ENCODE data around the gene LRRC7. TPM values are rescaled to one million over a fixed set of nuclear protein-coding genes. Genes with fewer than 3 reads are reported as not detected.
"Not testable (repeated sequence)": the region's sequence is repeated elsewhere in the genome, so short reads cannot be mapped to it uniquely, and the experiment has no call there.

LRRC7 gene
- total RNA-seq, 2 experiments from 2014 or later: not detected

DNA sequence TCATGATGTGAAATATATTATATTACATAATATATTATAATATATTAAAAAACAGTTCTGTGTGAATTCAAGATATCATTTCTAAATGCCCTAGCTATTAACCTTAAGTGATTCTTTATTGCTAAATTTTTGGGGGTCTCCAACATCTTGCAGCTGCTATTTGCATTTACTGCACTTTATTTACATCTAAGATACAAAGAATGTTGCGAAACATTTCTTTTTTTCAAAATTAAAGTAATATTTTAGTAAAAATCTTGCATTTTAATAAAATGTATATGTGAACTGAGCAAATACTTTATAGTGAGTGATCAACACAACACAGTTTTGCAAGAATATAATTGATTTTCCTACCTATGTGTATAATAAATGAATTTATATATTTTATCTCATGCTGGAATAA lies 456.6 kb downstream of the LRRC7 start:
- DNase-seq: no peak
- POLR2A ChIA-PET: no interaction called here
- H3K36me3 Mint-ChIP-seq: no peaks in the 10 kb centered on the region
- H3K27me3 Mint-ChIP-seq: no peaks in the 10 kb centered on the region
- intact Hi-C loops (cut with micrococcal nuclease): no loop called here
- no peaks in the 10 kb centered on the region for H3K4me1 Mint-ChIP-seq (ENCODE audit: low read depth)
- CTCF ChIA-PET: no interaction called here
- H3K4me3 Mint-ChIP-seq: no peak overlapping the region
- no peak overlapping the region for H3K27ac Mint-ChIP-seq
- H3K9me3 Mint-ChIP-seq: no peaks in the 10 kb centered on the region

DNA sequence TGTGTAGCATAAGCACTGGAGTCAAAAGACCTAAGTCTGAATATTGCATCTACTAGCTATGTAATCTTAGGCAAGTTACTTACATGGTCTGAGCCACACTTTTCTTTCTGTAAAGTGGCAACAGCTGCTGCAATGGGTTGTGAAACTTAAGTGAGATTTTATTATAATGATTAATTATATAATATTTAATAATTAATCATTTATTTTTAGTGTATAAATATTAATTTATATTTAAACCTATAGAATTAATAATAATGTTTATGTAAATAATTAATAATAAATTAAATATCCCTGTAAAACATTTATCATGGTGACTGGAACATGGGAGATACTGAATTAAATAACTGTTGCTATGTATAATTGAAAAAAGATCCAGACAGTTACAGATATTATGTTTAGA lies 457.3 kb downstream of the LRRC7 start:
- POLR2A ChIA-PET: no interaction called here
- DNase-seq: no peak
- CTCF ChIA-PET: interaction anchor here (0.7 kb wide), 1 partner anchor 1843 kb away, joined by 5 read pairs; no protein-coding TSS in a partner anchor
- intact Hi-C loops (cut with micrococcal nuclease): no loop called here
- H3K4me1 Mint-ChIP-seq (ENCODE audit: low read depth): no peaks in the 10 kb centered on the region
- no peak overlapping the region for H3K27ac Mint-ChIP-seq
- no peaks in the 10 kb centered on the region for H3K36me3 Mint-ChIP-seq
- H3K9me3 Mint-ChIP-seq: no peaks in the 10 kb centered on the region
- H3K27me3 Mint-ChIP-seq: no peaks in the 10 kb centered on the region
- no peak overlapping the region for H3K4me3 Mint-ChIP-seq

DNA sequence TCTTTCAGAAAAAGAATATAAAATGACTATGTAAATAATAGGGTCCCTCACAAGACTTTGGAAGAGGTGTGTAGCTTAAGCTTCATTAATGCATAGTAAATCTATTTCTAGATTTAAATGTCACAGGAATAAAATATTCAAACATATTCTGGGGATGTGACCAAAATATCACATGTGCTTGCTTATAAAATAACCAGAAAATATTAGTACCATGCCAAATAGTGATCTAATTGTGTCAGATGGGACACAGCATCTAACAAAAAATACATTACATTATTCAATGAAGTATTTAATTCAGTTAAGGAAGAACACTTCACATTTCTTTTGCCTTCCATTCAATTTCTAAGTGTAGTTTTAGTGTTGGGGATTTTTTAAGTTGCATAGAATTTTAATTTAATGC lies 458.1 kb downstream of the LRRC7 start:
- Mint-ChIP-seq H3K27me3 (no peaks in the 10 kb centered on the region), H3K27ac (no peak overlapping the region), H3K4me1 (ENCODE audit: low read depth) (no peaks in the 10 kb centered on the region), H3K4me3 (no peak overlapping the region), H3K9me3 (no peaks in the 10 kb centered on the region), H3K36me3 (no peaks in the 10 kb centered on the region)
- CTCF ChIA-PET: interaction anchor here (0.7 kb wide), 1 partner anchor 1842 kb away, joined by 5 read pairs; no protein-coding TSS in a partner anchor
- DNase-seq: no peak
- POLR2A ChIA-PET: no interaction called here
- intact Hi-C loops (cut with micrococcal nuclease): no loop called here

DNA sequence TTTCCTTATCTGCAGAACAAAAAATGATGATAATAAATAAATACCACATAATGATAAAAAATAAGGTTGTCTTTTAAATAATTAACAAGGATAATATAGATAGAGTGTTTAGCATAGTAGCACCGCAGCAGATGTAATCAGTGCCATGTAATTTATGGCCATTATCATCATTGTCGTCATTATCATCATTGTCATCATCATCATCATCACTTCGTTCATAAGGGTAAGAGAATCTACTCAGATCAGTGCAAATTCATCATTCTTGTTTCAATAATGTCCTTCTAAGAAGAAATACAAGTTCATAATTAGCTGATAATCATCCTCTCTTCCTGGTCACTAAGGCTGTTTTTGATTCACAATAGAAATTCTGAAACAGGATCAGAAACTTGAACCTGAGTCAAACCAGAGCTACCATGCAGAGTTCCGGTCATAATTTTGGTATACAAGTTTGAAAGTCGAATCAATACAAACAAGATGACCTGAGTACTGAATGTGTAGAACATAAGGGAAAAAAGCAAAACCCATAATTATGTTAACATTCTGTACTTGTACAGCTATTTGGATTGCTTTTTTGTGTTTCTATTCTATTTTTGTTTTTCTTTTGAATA lies 465.6 kb downstream of the LRRC7 start:
- H3K4me1 Mint-ChIP-seq (ENCODE audit: low read depth): no peaks in the 10 kb centered on the region
- H3K36me3 Mint-ChIP-seq: no peaks in the 10 kb centered on the region
- POLR2A ChIA-PET: no interaction called here
- no peaks in the 10 kb centered on the region for H3K27me3 Mint-ChIP-seq
- H3K27ac Mint-ChIP-seq: no peak overlapping the region
- H3K9me3 Mint-ChIP-seq: no peaks in the 10 kb centered on the region
- intact Hi-C loops (cut with micrococcal nuclease): no loop called here
- CTCF ChIA-PET: no interaction called here
- DNase-seq: no peak
- no peak overlapping the region for H3K4me3 Mint-ChIP-seq

DNA sequence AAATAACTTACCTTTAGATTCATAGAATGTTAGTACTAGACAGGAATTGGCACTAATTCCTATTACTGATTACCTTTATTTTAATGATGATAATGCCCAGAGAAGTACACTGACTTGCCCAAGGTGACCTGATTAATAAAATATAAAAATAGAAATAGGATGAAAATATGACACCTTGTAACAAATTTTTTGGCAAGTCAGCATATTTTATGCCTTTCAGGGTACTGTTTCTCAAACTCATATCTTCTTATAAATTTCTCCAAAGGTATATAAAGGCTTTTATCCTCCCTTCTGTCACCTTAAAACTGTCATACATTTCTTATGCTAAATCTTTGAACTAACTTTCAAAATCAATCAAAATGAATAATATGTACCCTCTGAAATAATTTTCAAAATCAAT lies 466.2 kb downstream of the LRRC7 start:
- intact Hi-C loops (cut with micrococcal nuclease): no loop called here
- POLR2A ChIA-PET: no interaction called here
- Mint-ChIP-seq H3K4me3 (no peak overlapping the region), H3K36me3 (no peaks in the 10 kb centered on the region), H3K27me3 (no peaks in the 10 kb centered on the region), H3K9me3 (no peaks in the 10 kb centered on the region), H3K27ac (no peak overlapping the region), H3K4me1 (ENCODE audit: low read depth) (no peaks in the 10 kb centered on the region)
- CTCF ChIA-PET: no interaction called here
- DNase-seq: no peak

DNA sequence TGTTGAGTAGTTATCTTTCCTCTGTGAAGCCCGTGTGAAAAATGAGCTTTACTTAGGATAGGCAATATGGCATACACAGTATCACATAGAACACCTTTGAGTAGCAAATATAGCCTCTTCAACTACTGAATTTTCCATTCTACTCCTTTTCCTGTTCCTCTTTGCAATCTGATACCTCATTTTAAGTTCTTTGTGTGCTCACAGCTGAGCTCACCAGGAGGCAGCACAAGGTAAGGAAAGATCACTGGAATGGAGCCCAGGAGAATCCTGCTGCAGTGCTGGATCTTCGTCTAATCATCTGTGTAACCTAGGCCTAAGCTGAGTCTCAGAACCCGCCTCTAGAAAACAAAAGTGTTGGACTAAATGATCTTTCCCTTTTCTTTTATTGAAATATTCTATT lies 466.7 kb downstream of the LRRC7 start:
- no peaks in the 10 kb centered on the region for H3K4me1 Mint-ChIP-seq (ENCODE audit: low read depth)

DNA sequence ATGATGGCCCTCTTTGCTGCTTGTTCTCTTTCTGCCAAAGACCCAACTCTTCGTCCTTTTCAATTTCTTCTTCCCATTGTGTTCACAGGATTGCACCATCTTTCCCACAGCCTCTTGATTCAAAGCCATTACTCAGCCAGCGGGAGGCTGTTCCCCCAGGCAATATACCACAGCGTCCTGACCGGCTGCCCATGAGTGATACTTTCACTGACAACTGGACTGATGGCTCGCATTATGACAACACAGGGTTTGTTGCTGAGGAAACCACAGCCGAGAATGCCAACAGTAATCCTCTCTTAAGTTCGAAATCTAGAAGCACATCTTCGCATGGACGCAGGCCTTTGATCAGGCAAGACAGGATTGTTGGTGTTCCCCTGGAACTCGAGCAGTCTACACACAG lies 470.3 kb downstream of the LRRC7 start:
- H3K4me3 Mint-ChIP-seq: no peak overlapping the region
- H3K36me3 Mint-ChIP-seq: no peaks in the 10 kb centered on the region
- intact Hi-C loops (cut with micrococcal nuclease): no loop called here
- H3K27ac Mint-ChIP-seq: no peak overlapping the region
- POLR2A ChIA-PET: no interaction called here
- CTCF ChIA-PET: no interaction called here
- no peak for DNase-seq
- no peaks in the 10 kb centered on the region for H3K27me3 Mint-ChIP-seq
- H3K4me1 Mint-ChIP-seq (ENCODE audit: low read depth): no peaks in the 10 kb centered on the region
- no peaks in the 10 kb centered on the region for H3K9me3 Mint-ChIP-seq

More for the DNA sequence above, 466.7 kb downstream of the LRRC7 start:
- H3K9me3 Mint-ChIP-seq: no peaks in the 10 kb centered on the region
- H3K27me3 Mint-ChIP-seq: no peaks in the 10 kb centered on the region
- no peak overlapping the region for H3K4me3 Mint-ChIP-seq
- no peak for DNase-seq
- intact Hi-C loops (cut with micrococcal nuclease): no loop called here
- ChIA-PET POLR2A (no interaction called here), CTCF (no interaction called here)
- no peaks in the 10 kb centered on the region for H3K36me3 Mint-ChIP-seq
- H3K27ac Mint-ChIP-seq: no peak overlapping the region

DNA sequence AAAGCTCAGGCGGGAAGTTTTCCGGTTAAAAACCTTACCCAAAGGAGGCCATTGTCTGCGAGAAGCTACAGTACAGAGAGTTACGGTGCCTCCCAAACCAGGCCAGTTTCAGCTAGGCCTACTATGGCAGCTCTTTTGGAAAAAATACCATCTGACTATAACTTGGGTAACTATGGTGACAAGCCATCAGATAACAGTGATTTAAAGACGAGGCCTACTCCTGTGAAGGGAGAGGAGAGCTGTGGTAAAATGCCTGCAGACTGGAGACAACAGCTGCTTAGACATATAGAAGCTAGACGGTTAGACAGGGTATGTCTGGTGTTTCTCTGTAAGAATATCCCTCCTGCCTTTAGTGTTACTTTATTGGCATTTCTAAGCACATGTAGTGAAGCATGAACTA lies 471.8 kb downstream of the LRRC7 start:
- Mint-ChIP-seq H3K36me3 (no peaks in the 10 kb centered on the region), H3K9me3 (no peaks in the 10 kb centered on the region), H3K27ac (no peak overlapping the region), H3K4me3 (no peak overlapping the region), H3K27me3 (no peaks in the 10 kb centered on the region), H3K4me1 (ENCODE audit: low read depth) (no peaks in the 10 kb centered on the region)
- ChIA-PET POLR2A (no interaction called here), CTCF (no interaction called here)
- DNase-seq: no peak
- intact Hi-C loops (cut with micrococcal nuclease): no loop called here

DNA sequence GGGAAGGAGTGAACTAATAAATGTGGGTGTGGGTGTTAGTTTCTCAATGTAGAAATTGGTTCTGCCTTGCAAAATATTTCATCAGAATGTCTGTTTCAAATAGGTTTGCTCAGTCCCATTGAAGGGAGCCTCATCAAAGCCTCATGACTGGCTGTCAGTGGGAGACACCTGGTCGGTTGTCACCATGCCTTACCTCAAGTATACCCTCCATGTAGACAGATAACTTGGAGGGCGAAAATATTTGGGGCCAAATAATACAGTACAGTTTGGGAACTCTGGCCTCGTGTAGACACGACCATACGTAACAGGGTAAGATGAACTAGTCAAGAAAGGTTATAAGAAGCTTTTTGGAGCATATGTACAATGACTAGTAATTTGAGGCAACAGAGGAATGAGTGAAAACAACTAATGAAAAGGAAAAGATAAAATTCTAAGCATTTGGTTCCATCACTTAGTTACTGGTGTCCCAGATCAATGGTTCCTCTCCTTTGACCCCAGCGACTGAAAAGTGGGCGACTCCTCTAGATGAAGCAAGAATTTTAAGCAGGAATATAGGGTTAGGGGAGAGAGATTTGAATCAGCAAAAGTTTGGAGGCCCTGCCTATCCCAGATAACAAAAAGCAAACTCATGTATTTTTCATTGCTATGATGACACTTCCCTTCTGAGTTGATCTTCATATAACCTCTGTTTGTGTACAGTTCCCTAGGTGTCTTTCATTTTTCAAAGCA lies 473.8 kb downstream of the LRRC7 start:
- no peaks in the 10 kb centered on the region for H3K27me3 Mint-ChIP-seq
- H3K4me3 Mint-ChIP-seq: no peak overlapping the region
- ChIA-PET POLR2A (no interaction called here), CTCF (no interaction called here)
- no peaks in the 10 kb centered on the region for H3K4me1 Mint-ChIP-seq (ENCODE audit: low read depth)
- DNase-seq: no peak
- no peak overlapping the region for H3K27ac Mint-ChIP-seq
- H3K36me3 Mint-ChIP-seq: no peaks in the 10 kb centered on the region
- H3K9me3 Mint-ChIP-seq: no peaks in the 10 kb centered on the region
- intact Hi-C loops (cut with micrococcal nuclease): no loop called here

DNA sequence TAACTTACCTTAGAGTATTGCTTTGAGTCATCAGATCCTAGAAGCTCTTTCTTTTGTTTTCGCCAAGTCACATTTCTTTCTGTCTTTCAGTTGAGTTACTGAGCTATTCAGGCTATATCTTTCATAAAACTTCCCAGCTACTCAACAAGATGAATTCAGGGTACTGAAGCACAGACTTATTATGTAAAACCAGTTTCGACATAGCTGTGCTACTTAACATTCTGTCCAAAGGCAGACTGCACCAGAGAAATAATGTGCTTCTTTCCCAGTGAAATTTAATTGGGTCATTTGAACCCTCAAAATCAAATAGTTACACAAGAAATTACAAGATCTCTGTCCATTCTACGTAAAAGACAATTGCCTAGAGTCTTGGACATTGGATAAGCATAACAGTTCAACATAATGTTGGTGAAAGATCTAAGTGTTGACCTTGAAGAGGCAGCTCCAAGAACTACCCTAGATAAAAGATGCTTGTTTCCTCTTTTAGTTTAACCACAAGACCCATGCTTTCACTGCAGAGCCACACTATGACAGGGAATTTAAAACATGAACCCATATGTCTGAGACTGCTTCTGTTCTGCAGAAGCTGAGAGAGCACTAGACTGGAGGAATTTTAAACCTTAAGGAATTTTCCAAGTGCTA lies 474.5 kb downstream of the LRRC7 start:
- CTCF ChIA-PET: interaction anchor here (0.6 kb wide), 1 partner anchor 60 kb away, joined by 4 read pairs; no protein-coding TSS in a partner anchor

DNA sequence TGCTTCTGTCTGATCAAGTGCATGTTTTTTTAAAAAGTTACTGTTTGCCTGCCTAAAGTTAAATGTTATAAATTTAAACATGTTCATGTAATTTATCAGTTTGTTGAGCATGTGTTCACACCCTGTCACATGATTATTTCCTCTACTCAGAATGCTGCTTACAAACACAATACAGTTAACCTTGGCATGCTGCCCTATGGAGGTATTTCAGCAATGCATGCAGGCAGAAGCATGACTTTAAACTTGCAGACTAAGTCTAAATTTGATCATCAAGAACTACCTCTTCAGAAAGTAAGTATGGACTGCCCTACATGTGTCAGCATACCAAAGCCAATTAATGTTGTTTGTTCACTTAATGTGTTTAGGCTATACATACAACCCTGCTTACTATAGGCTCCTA lies 476.1 kb downstream of the LRRC7 start:
- Mint-ChIP-seq H3K9me3 (no peaks in the 10 kb centered on the region), H3K36me3 (no peaks in the 10 kb centered on the region), H3K4me1 (ENCODE audit: low read depth) (no peaks in the 10 kb centered on the region), H3K27me3 (no peaks in the 10 kb centered on the region), H3K27ac (no peak overlapping the region), H3K4me3 (no peak overlapping the region)
- intact Hi-C loops (cut with micrococcal nuclease): no loop called here
- DNase-seq: no peak
- CTCF ChIA-PET: no interaction called here
- POLR2A ChIA-PET: no interaction called here

More for the DNA sequence above, 474.5 kb downstream of the LRRC7 start:
- Mint-ChIP-seq H3K4me1 (ENCODE audit: low read depth) (no peaks in the 10 kb centered on the region), H3K27ac (no peak overlapping the region), H3K36me3 (no peaks in the 10 kb centered on the region), H3K27me3 (no peaks in the 10 kb centered on the region), H3K4me3 (no peak overlapping the region), H3K9me3 (no peaks in the 10 kb centered on the region)
- POLR2A ChIA-PET: no interaction called here
- no peak for DNase-seq
- intact Hi-C loops (cut with micrococcal nuclease): no loop called here

DNA sequence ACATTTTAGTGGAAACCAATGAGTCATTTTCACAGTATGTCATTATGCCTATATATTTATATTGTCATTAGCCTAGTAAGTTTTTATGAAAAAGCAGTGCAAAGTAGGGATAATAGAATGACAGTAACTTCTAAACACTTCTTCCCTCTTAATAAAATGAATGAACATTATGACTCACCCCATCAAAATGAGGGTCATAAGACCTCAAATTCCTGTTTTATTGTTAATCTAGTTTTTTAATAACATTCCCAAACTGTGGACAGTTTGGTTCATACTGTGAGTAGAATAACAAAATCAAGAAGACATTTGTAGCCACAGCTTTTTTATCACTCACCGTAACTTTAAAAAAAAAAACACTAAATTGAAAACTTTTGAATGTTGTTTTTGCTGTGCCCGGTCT lies 477.1 kb downstream of the LRRC7 start:
- H3K9me3 Mint-ChIP-seq: no peaks in the 10 kb centered on the region
- intact Hi-C loops (cut with micrococcal nuclease): no loop called here
- no peaks in the 10 kb centered on the region for H3K27me3 Mint-ChIP-seq
- no peak overlapping the region for H3K27ac Mint-ChIP-seq
- ChIA-PET CTCF (no interaction called here), POLR2A (no interaction called here)
- no peaks in the 10 kb centered on the region for H3K4me1 Mint-ChIP-seq (ENCODE audit: low read depth)
- H3K4me3 Mint-ChIP-seq: no peak overlapping the region
- H3K36me3 Mint-ChIP-seq: no peaks in the 10 kb centered on the region
- DNase-seq: no peak

DNA sequence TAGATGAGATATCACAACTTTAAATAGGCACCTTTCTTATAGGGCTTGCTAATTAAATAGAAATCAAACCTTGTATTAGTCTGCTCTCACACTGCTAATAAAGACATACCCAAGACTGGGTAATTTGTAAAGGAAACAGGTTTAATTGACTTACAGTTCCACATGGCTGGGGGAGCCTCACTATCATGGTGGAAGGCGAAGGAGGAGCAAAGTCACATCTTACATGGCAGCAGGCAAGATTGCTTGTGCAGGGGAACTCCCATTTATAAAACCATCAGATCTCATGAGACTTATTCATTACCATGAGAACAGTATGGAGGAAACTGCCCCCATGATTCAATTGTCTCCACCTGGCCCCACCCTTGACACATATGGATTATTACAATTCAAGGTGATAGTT lies 477.9 kb downstream of the LRRC7 start:
- H3K4me3 Mint-ChIP-seq, POLR2A ChIA-PET, DNase-seq: not testable (repeated sequence)

More for the DNA sequence above, 477.9 kb downstream of the LRRC7 start:
- intact Hi-C loops (cut with micrococcal nuclease); H3K9me3 Mint-ChIP-seq; H3K27ac Mint-ChIP-seq; H3K4me1 Mint-ChIP-seq (ENCODE audit: low read depth); CTCF ChIA-PET; H3K36me3 Mint-ChIP-seq; H3K27me3 Mint-ChIP-seq: not testable (repeated sequence)

Measured in activated CD4-positive, alpha-beta memory T cell treated with anti-CD3 and anti-CD28 coated beads for 36 hours (primary cell).